Astrocyte of the spinal cord (primary cell): ENCODE data around the gene ITPKB.

Experiments
- DNase-seq: peaks from one replicate; pipeline ENCODE4 v3.0.0; 2011; ENCODE audit warnings: low read depth, low spot score
- H3K4me3 ChIP-seq: 2 replicates; pipeline ENCODE4 v1.5.1; 2011; ENCODE audit warnings: low read depth, mild to moderate bottlenecking, low read length, moderate library complexity
- CTCF ChIP-seq: IDR thresholded peaks from 2 replicates; pipeline ENCODE4 v1.5.1; 2012; ENCODE audit warnings: low read depth, mild to moderate bottlenecking, low read length, inconsistent platforms
- in situ Hi-C: cut with HindIII; loops from 2 replicates; pipeline ENCODE4 v1.10.0; 2017; ENCODE audit warnings: low sequenced_read_pairs

ITPKB gene

DNA sequence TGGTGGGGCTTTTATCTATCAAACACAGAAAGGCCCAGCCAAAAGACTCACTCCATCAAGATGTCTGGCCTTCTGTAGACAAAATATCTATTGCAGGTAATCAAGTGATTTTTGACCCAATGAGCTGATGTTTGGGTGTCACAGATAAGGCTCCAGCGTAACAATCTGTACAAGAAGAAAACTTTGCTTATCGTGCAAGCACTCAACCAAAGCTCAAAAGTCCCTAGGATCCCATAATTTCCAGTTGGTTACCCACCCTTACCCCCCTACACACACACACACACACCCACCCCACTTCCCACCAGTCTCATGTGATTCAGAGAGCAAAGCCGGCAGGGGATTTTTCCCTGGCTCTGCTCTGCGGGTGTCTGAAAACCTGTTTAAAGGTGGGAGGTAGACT lies 5.8 kb downstream of the ITPKB start:
- H3K4me3 ChIP-seq: no peak overlapping the region
- in situ Hi-C loops: no loop called here
- no peak for TF ChIP-seq CTCF
- DNase-seq: no peak

DNA sequence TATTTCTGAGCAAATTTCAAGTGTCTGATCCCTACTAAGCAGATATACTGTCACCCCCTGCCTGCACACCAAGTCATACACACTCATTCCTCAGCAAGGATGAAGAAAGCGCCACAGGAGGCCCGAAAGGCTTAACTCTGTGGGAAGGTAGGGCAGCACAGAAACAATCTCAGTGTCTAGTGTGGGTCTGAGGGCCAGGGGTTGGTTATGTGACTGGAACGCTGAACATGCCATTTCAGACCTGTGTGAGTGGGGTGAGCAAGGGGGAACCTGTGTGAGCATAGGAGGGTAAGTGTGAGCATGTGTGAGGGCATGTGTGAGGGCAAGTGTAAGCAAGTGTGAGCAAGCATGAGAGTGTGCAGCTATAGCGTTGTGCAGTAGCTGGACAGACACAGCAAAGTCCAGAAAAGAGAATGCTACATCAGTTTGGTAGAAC lies 6.2 kb downstream of the ITPKB start:
- no peak overlapping the region for H3K4me3 ChIP-seq
- in situ Hi-C loops: no loop called here

DNA sequence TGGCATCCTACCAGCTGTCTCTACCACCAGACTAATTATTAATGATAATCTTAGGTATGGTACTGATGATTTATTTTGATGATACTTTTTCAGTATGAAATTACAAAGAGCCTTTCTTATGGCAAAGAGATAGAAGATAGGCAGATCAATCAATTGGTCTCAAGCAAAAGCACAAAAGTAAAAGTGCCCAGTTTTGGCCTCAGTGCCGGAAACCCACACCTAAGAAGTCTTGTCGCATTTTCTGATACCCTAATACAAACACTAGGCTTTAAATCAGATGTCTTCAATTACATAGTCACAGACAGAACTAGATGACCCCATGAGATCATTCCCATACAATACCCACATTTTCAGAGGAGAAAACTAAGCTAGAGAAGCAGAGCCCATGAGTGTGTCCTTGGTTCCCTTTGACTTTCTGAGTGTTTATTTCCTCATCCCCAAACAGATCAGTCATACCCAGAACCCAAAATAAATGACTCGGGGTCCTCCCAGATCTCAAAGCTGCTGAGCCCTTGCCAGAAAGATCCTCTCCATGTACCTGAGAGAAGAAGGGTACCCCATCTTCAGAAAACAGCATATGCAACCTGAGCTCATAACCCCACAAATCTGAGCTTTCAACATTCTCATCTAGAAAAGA lies 7.7 kb downstream of the ITPKB start:
- no peak for DNase-seq
- no peak overlapping the region for H3K4me3 ChIP-seq
- in situ Hi-C loops: no loop called here
- no peak for TF ChIP-seq CTCF

More for the DNA sequence above, 6.2 kb downstream of the ITPKB start:
- no peak for TF ChIP-seq CTCF
- DNase-seq: no peak

- TF ChIP-seq CTCF: no peak
- H3K4me3 ChIP-seq: no peak overlapping the region
- in situ Hi-C loops: no loop called here
- no peak for DNase-seq
These were observed 8.2 kb downstream of the ITPKB start for GRCh38 chr1:226730836-226731235.

GRCh38 chr1:226730071-226730470 lies 9.0 kb downstream of the ITPKB start:
- DNase-seq: no peak
- in situ Hi-C loops: no loop called here
- no peak overlapping the region for H3K4me3 ChIP-seq
- TF ChIP-seq CTCF: no peak

DNA sequence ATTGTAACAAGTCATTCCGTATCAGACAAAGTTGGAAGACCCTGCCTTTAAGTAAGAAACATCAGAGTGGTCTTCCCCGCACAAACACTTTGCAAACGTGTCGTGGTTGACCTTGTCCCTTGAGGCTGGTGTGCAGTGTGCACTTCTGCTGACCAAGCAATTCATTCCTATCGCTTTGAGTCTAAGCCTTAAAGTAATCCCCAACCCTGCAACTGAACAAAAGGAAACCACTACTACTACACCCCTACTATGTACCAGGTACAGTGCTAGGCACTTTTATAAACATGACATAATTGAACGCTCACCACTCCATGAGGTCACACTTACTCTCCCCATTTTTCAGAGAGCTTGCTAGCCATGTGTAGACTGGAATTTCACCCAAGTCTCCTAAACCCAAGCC lies 10.6 kb downstream of the ITPKB start:
- H3K4me3 ChIP-seq: no peak overlapping the region
- in situ Hi-C loops: no loop called here
- DNase-seq: no peak
- TF ChIP-seq CTCF: no peak
